GM10248 (cell line): ENCODE results near the gene ANP32A.
"Not testable (repeated sequence)": the region's sequence is repeated elsewhere in the genome, so short reads cannot be mapped to it uniquely, and the experiment has no call there.

Source experiments
- CTCF ChIA-PET: fragments of 300-600 bp; sonication (Branson Sonifier 250); formaldehyde crosslinking; extraction: SDS; loops from one replicate; lab custom pipeline; 2021; ENCODE audit warnings: antibody characterized with exemption; lab: Yijun Ruan, JAX
- POLR2A ChIA-PET: fragments of 350-650 bp; sonication (Branson Sonifier 250); formaldehyde crosslinking; extraction: SDS; loops from one replicate; lab custom pipeline; 2020; ENCODE audit warnings: antibody characterized with exemption; lab: Yijun Ruan, JAX
- DNase-seq: peaks from one replicate; pipeline ENCODE4 v3.0.0; 2012; ENCODE audit errors: extremely low spot score
- TF ChIP-seq, protein P1 (sequence below): IDR thresholded peaks from 2 replicates; pipeline ENCODE4 v1.5.1; 2012; ENCODE audit warnings: mild to moderate bottlenecking, low read depth; ENCODE audit errors: extremely low read depth, missing control alignments, control extremely low read depth

Gene ANP32A

GRCh38 chr15:68768321-68768720 lies 52.4 kb downstream of the ANP32A start:
- no peak for DNase-seq
- TF ChIP-seq, protein P1, sequence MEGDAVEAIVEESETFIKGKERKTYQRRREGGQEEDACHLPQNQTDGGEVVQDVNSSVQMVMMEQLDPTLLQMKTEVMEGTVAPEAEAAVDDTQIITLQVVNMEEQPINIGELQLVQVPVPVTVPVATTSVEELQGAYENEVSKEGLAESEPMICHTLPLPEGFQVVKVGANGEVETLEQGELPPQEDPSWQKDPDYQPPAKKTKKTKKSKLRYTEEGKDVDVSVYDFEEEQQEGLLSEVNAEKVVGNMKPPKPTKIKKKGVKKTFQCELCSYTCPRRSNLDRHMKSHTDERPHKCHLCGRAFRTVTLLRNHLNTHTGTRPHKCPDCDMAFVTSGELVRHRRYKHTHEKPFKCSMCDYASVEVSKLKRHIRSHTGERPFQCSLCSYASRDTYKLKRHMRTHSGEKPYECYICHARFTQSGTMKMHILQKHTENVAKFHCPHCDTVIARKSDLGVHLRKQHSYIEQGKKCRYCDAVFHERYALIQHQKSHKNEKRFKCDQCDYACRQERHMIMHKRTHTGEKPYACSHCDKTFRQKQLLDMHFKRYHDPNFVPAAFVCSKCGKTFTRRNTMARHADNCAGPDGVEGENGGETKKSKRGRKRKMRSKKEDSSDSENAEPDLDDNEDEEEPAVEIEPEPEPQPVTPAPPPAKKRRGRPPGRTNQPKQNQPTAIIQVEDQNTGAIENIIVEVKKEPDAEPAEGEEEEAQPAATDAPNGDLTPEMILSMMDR = no peak
- ChIA-PET POLR2A (no interaction called here), CTCF (interaction anchor here (1.5 to 1.7 kb wide), 2 partner anchors 16 to 108 kb away, joined by 3 to 4 read pairs; no protein-coding TSS in a partner anchor)

GRCh38 chr15:68767833-68768232 lies 52.9 kb downstream of the ANP32A start:
- TF ChIP-seq, protein P1 = no peak
- ChIA-PET POLR2A (no interaction called here), CTCF (interaction anchor here (1.5 kb wide), 1 partner anchor 108 kb away, joined by 3 read pairs; no protein-coding TSS in a partner anchor)
- no peak for DNase-seq

DNA sequence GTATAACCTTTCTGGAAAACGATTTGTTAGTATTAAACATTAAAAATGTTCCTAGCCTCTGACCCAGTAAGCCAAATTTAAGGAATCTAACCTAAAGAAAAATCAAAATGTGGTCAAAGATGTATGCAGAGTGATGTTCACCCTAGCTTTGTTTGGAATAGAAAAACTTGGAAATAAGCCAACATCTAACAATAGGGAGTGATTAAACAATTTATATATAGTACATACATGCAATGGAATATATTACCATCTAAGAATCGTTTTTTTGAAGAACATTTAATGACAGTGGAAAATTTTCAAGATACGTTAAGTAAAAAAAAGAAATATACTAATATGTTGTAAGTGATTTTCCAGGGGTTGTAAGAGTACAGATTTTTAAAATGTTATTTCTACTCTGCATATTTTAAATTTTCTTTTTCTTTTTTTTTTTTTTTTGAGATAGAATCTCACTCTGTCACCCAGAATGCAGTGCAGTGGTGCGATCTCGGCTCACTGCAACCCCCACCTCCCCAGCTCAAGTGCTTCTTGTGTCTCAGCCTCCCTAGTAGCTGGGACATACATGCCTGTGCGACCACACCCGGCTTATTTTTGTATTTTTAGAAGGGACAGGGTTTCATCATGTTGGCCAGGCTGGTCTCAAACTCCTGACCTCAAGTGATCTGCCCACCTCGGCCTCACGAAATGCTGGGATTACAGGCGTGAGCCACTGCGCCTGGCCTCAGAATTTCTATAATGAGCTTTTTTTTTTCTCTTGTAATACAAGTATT lies 54.9 kb downstream of the ANP32A start:
- no peak for DNase-seq
- ChIA-PET POLR2A (no interaction called here), CTCF (no interaction called here)
- TF ChIP-seq, protein P1 = no peak

DNA sequence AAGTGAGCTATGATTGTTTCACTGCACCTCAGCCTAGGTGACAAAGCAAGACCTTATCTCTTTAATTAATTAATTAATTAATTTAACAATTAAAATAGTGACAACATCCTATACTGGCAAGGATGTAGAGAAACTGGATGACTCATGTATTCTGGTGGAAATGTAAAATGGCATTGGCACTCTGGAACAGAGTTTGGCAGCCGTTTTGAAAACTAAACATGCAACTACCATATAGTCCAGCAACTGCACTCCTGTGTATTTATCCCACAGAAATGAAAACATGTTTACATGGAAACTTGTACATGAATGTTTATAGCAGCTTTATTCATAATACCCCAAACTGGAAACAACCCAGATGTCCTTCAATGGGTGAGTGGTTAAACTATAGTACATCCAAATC lies 56.6 kb downstream of the ANP32A start:
- TF ChIP-seq, protein P1 = no peak
- no peak for DNase-seq
- ChIA-PET POLR2A (no interaction called here), CTCF (no interaction called here)

DNA sequence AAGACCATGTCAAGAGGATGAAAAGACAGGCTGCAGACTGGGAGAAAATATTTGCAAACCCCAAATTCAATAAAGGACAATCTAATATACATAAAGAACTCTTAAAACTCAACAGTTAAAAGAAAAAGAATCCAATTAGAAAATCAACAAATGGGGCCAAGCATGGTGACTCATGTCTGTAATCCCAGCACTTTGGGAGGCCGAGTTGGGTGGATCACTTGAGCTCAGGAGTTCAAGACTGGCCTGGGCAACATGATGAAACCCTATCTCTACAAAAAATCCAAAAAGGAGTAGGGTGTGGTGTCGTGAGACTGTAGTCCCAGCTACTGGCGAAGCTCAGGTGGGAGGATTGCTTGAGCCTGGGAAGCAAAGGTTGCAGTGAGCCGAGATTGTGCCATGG lies 57.6 kb downstream of the ANP32A start:
- TF ChIP-seq, protein P1 = no peak
- DNase-seq = no peak
- POLR2A ChIA-PET = no interaction called here
- CTCF ChIA-PET = interaction anchor here (1.3 to 1.7 kb wide), 3 partner anchors 8 to 105 kb away, joined by 3 to 4 read pairs (median 3); no protein-coding TSS in a partner anchor

DNA sequence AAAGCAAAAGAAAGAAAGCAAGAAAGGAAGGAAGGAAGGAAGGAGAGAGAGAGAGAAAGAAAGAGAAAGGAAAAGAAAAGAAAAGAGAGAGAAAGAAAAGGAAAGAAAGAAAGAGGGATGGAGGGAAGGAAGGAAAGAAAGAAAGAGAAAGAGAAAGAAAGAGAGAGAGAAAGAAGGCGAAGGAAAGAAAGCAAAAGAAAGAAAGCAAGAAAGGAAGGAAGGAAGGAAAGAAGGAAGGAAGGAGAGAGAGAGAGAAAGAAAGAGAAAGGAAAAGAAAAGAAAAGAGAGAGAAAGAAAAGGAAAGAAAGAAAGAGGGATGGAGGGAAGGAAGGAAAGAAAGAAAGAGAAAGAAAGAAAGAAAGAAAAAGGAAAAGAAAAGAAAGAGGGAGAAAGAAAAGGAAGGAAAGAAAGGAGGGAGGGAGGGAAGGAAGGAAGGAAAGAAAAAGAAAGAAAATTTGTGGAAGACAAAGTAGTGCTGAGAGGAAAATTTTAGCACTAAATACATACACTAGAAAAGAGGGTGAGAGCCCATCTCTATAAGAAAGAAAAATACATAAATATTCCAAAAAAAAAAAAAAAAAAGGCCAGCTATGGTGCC lies 60.6 kb downstream of the ANP32A start:
- CTCF ChIA-PET = interaction anchor here (1.0 kb wide), 1 partner anchor 54 kb away, joined by 3 read pairs; no protein-coding TSS in a partner anchor
- POLR2A ChIA-PET, DNase-seq: not testable (repeated sequence)

- no peak for DNase-seq
- CTCF ChIA-PET = interaction anchor here (1.4 kb wide), 1 partner anchor 80 kb away, joined by 5 read pairs; no protein-coding TSS in a partner anchor
- TF ChIP-seq, protein P1 = no peak
- POLR2A ChIA-PET = no interaction called here
Measured at GRCh38 chr15:68755731-68756130, 65.0 kb downstream of the ANP32A start.
